Stimulated activated naive CD8-positive, alpha-beta T cell treated with anti-CD3 and anti-CD28 coated beads, Interleukin-15, Interleukin-2, amounts not matched to agents 100 U/mL and 50 U/mL, for 24 hours (primary cell): ENCODE measurements around the gene SMIM11.
A peak's percentile ranks its signal among the peaks of the same experiment; 100 is the strongest.
"Not testable (repeated sequence)": the region's sequence is repeated elsewhere in the genome, so short reads cannot be mapped to it uniquely, and the experiment has no call there.

Experiments used
- ATAC-seq: fragments of 150-1000 bp; cut with Tn5 transposase; one replicate; pipeline ENCODE4 v1.10.0; 2021
- DNase-seq: peaks from one replicate; pipeline ENCODE4 v3.0.0; 2021

Gene SMIM11

GRCh38 chr21:34355570-34355969 lies 19.7 kb upstream of the SMIM11 start:
- ATAC-seq (no peak), DNase-seq (no peak)

- ATAC-seq, result no peak
Measured at GRCh38 chr21:34357889-34358288, 17.4 kb upstream of the SMIM11 start.

GRCh38 chr21:34358866-34359265 lies 16.4 kb upstream of the SMIM11 start:
- no peak for ATAC-seq
- DNase-seq, result no peak

More at GRCh38 chr21:34357889-34358288, 17.4 kb upstream of the SMIM11 start:
- no peak for DNase-seq

- ATAC-seq (no peak), DNase-seq (no peak)
Measured at GRCh38 chr21:34360488-34361241, 14.6 kb upstream of the SMIM11 start.

DNA sequence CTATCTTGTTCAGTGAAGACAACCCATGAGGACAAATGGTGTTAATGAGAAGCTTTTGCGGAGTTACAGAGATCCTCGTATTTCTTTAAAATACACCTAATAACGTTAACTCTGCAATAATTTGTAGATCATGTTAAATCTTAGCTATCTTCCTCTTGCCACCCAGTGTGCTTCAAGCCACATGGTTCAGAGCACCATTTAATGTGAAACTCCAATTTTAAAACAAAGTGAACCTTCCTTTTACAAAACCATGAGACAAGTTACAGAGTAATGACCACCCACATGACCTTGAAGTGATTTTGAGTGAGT lies 13.2 kb upstream of the SMIM11 start:
- no peak for DNase-seq
- ATAC-seq, result no peak

DNA sequence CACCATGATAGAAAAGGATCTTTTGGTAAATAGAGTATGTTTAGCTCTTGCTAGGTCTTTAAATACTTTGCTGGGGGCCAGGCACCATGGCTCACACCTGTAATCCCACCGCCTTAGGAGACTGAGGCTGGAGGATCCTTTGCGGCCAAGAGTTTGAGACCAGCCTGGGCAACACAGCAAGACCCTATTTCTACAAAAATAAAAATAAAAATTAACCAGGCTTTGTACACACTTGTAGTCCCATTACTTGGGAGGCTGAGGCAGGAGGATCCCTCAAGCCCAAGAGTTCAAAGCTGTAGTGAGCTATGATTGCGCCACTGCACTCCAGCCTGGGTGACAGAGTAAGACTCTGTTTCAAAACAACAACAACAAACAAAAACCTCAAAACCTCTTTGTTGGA lies 12.6 kb upstream of the SMIM11 start:
- no peak for ATAC-seq
- no peak for DNase-seq

DNA sequence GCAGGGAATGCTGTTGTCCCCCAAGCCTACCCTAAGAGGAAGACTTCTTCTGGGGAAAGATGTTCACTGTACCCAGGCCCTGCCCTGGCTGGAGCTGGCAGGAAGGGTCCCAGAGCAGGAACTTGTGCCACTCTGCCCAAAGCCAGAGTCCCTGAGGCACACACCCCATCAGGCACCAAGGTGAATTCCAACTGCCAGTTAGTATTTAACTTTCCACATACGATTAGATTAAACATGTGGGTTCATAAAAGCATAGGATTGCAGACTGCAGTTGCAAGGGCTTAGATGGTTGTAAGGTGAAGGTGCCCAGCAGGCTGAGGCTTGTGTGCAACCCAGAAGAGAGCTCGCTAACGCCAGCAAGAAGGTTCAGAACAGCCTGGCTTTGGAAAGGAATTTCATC lies 11.6 kb upstream of the SMIM11 start, which contains the start of gene KCNE2:
Gene KCNE2, plus strand, starts transcription at position 274 of the 400 bp plus-strand sequence. CDS start 6,473 bp downstream, outside the sequence.
- ATAC-seq (no peak), DNase-seq (no peak)

- ATAC-seq, result no peak
- no peak for DNase-seq
Measured at GRCh38 chr21:34364921-34365320, 10.4 kb upstream of the SMIM11 start.

DNA sequence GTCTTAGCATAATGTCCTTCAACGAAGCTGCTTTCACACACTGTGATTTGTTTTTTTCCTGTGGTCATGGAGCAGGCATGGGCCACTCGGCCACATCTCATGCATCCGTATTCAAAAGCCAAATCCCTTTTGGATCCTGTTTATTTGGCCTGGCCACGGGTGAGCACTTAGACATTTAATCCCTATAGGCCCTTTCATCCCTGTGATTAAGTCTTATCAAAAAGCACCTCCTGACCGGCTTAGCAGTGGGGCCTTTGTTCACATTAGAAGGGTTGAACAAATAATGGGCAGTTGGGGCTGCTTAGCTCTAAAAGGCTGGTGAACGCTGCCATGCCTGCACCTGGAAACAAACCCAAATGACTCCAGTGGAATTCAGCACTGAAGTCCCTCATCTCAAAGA lies 9.5 kb upstream of the SMIM11 start:
- ATAC-seq, result no peak
- no peak for DNase-seq

- ATAC-seq (peak; percentile 68), DNase-seq (peak; percentile 37)
Measured at GRCh38 chr21:34367320-34367935, 7.9 kb upstream of the SMIM11 start.

- ATAC-seq, result no peak
Measured at GRCh38 chr21:34369741-34370140, 5.6 kb upstream of the SMIM11 start.

GRCh38 chr21:34372321-34372720 lies 3.0 kb upstream of the SMIM11 start:
- DNase-seq, result no peak
- no peak for ATAC-seq

More at GRCh38 chr21:34369741-34370140, 5.6 kb upstream of the SMIM11 start:
- no peak for DNase-seq

GRCh38 chr21:34374462-34374861 lies 845 bp upstream of the SMIM11 start:
- DNase-seq, ATAC-seq: not testable (repeated sequence)

- not testable (repeated sequence) for DNase-seq
- peak; percentile 67 for ATAC-seq
Measured at GRCh38 chr21:34375619-34375972, 289 bp downstream of the SMIM11 start.

GRCh38 chr21:34383138-34383537 lies 7.8 kb downstream of the SMIM11 start:
- DNase-seq, ATAC-seq: not testable (repeated sequence)

- peak; percentile 90 for ATAC-seq
- DNase-seq, result not testable (repeated sequence)
Measured at GRCh38 chr21:34383724-34384415, 8.6 kb downstream of the SMIM11 start.

DNA sequence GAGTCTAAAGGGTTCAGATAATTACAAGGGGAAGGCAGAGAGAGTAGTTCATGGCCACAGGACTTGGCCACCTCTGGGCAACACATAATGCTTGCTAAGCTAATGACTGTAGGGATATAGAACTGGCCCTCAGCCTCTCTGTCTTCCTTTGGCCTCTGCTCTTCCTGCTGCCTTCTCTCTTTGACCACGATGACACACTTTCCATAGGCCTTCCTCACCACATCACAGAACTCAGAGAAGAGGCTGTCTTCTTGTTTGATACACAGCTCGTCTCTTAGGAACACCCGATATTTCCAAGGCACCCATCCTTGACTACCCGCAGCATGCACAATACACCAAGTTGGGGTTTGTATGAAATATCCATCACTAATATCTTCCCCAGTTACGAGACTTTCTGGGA lies 25.2 kb downstream of the SMIM11 start:
- DNase-seq, result not testable (repeated sequence)
- peak; percentile 69 for ATAC-seq

DNA sequence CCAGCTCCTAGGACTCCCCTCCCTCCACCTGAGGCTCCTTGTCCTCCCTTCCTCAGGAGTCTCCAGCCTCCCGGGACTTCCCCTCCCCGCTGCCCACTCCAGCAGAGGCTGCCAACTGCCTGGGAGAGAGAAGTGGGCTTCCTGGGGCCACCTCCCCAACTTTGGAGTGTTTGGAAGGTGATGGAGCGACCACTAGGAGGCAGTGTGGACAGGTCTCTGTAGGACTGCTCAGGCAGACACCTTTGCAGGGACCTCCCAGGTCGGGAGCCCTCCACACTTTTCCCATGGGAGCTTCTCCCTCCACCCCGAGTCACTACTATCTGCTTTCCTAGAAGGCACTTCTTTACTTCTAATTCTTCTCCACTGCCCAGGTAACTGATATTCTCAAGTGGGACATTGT lies 29.4 kb downstream of the SMIM11 start:
- ATAC-seq, DNase-seq: not testable (repeated sequence)

GRCh38 chr21:34405686-34406085 lies 30.4 kb downstream of the SMIM11 start:
- DNase-seq, ATAC-seq: not testable (repeated sequence)

GRCh38 chr21:34406102-34406501 lies 30.8 kb downstream of the SMIM11 start:
- peak; percentile 73 for ATAC-seq
- DNase-seq, result not testable (repeated sequence)

DNA sequence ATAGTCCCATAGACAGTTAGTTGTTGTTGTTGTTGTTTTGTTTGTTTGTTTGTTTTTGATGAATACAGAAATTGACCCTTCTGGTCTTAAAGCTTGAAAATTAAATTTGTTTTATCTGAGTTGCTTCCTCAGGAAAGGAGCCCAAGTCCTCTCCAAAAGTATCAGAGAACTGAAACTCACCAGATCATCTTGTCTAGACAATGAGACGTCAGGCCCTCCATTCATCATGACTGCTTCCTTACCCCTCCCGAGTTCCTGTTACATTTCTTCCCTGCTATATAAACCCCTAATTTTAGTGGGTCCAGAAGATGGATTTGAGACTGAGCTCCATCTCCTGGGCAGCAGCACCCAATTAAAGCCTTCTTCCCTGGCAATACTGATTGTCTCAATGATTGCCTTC lies 31.4 kb downstream of the SMIM11 start:
- not testable (repeated sequence) for ATAC-seq, DNase-seq

DNA sequence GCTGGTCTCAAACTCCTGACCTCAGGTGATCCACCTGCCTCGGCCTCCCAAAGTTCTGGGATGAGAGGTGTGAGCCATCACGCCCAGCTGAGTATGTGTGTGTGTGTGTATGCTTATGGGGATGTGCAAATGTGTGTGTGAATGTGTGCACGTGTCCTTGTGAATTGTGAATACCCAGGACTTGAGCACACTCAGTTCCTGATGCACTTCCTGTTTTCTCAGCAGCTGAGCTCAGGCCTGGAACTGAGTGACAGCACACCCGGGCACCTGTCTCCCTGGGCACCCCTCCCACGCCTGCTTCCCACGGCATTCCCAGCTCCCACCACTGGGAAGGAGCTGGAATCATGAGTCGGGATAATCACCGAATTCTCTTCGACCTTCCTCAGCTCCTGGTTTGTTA lies 32.0 kb downstream of the SMIM11 start:
- ATAC-seq, DNase-seq: not testable (repeated sequence)
